Keratinocyte (primary cell): Measurements from ENCODE around the gene ASB13.

ENCODE experiments used
- CTCF ChIP-seq, 3 experiments: IDR thresholded peaks in 1 of 3; conservative IDR thresholded peaks in 1 of 3; optimal IDR thresholded peaks in 1 of 3; 2 replicates in 2 of 3; 3 replicates in 1 of 3; pipeline versions ENCODE3 to v1.5.1; 2011; ENCODE audit warnings: low read length in 3 of 3, mild to moderate bottlenecking in 3 of 3, moderate library complexity in 2 of 3, control low read depth in 1 of 3, inconsistent platforms in 1 of 3; ENCODE audit not compliant: insufficient read depth in 2 of 3; ENCODE audit errors: extremely low read depth in 1 of 3
- EZH2 ChIP-seq: IDR thresholded peaks from one replicate; pipeline ENCODE4 v1.6.1; 2012; ENCODE audit warnings: inconsistent platforms, mild to moderate bottlenecking, low read length, moderate library complexity

GRCh38 chr10:5666841-5667630 lies 641 bp upstream of the ASB13 start:
- no peak for TF ChIP-seq CTCF (optimal IDR thresholded peaks at IDR 0.05 in 1 of 3, IDR thresholded peaks at IDR 0.05 in 1 of 3, conservative IDR thresholded peaks at IDR 0.05 in 1 of 3; ENCODE audit: extremely low read depth in 1 of 3, insufficient read depth in 2 of 3, low read length in 3 of 3)
- no peak for TF ChIP-seq EZH2
